Measurements from ENCODE around the gene KMT2C. TPM values are rescaled to one million over a fixed set of nuclear protein-coding genes. Genes with fewer than 3 reads are reported as not detected.

The KMT2C gene
- total and polyA plus RNA-seq, 2 of the 8 experiments (the other 6 are each of a cell fraction or from before 2014, with no cell fraction given) = 9.1 to 40.8 TPM

DNA sequence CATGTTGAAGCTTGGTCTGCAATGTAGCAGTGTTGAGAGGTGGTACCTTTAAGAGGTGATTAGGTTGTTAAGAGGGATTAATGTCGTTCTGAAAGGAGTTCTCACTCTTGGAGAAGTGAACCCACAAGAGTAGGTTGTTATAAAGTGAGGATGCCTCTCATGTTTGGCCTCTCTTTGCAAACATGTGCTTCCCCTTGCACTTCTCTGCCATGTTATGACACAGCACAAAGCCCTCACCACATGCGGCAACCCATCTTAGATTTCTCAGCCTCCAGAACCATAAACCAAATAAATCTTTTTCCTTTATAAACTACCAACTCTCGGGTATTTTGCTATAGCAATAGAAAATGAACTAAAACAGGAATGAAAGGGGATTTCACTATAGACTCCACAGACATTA is 66.3 kb downstream of the KMT2C start:
- H3K23ac ChIP-seq (ENCODE audit: insufficient read length) = no peak overlapping the region
- no peak overlapping the region for H2BK120ac ChIP-seq (replicated peaks; ENCODE audit: low read depth, low read length)
- ChIA-PET POLR2A (ENCODE audit: partially characterized antibody) (no interaction called here), CTCF (ENCODE audit: partially characterized antibody) (interaction anchor here (2.0 kb wide), 1 partner anchor 28 kb away, joined by 5 read pairs; no protein-coding TSS in a partner anchor)
- H4K5ac ChIP-seq (ENCODE audit: insufficient read length, low read depth, low read length) = no peak overlapping the region
- no peaks in the 10 kb centered on the region for H3K27me3 ChIP-seq (replicated peaks in 1 of 4; ENCODE audit: control insufficient read depth in 3 of 4, extremely low read depth in 1 of 4, insufficient read depth in 3 of 4, low read length in 3 of 4)
- no peaks in the 10 kb centered on the region; a peak in 1 of 8 replicates for H3K36me3 ChIP-seq (ENCODE audit: control insufficient read depth in 2 of 4, insufficient read depth in 4 of 4, low read length in 3 of 4)
- H2BK15ac ChIP-seq (ENCODE audit: low read length) = no peak overlapping the region
- H4K8ac ChIP-seq (ENCODE audit: extremely low read depth, insufficient read depth, low read length) = no peak overlapping the region
- no peak overlapping the region for H3K14ac ChIP-seq (ENCODE audit: insufficient read length)
- H2BK5ac ChIP-seq (ENCODE audit: low read depth, low read length) = peak overlapping the region; percentile 47; the same call in 1 of the 2 replicates
- H3K9ac ChIP-seq (replicated peaks in 1 of 4; ENCODE audit: extremely low read depth in 1 of 4, low read depth in 3 of 4, low read length in 3 of 4) = no peak overlapping the region
- no peak overlapping the region for H2BK20ac ChIP-seq (ENCODE audit: low read length)
- WGBS, 2 experiments (ENCODE audit: extremely low coverage in 1 of 2, insufficient coverage in 1 of 2, insufficient read length in 1 of 2, insufficient replicate concordance in 2 of 2, low coverage in 1 of 2, low lambda C conversion rate in 2 of 2, missing lambda C conversion rate in 1 of 2) = 83% methylated on average over 3 of the region's 3 CpGs; no CpG with 5 or more reads in 1 of the 2 experiments
- H2BK12ac ChIP-seq (ENCODE audit: low read depth, low read length) = no peak overlapping the region
- no peak for FAIRE-seq
- no peak overlapping the region; the same call in 1 of the 2 replicates for H3K27ac ChIP-seq (ENCODE audit: low read depth, low read length)
- H3K4me1 ChIP-seq (replicated peaks in 1 of 4; ENCODE audit: control insufficient read depth in 3 of 4, insufficient read depth in 4 of 4, low read length in 3 of 4) = peaks cover 0 to 3% (median under 1%) of the 10 kb centered on the region in 4 experiments; a peak in 2 of 7 replicates
- peaks cover 6% of the 10 kb centered on the region for H3K79me1 ChIP-seq (ENCODE audit: low read depth, low read length)
- no peak overlapping the region for H3K18ac ChIP-seq (ENCODE audit: extremely low read depth, low read length)
- no peak for DNase-seq (ENCODE audit: low read depth in 1 of 2, low spot score in 2 of 2)
- H3K9me3 ChIP-seq (ENCODE audit: insufficient read depth in 2 of 2, low read depth in 1 of 2, low read length in 1 of 2) = no peaks in the 10 kb centered on the region
- no peak overlapping the region for H3K4me2 ChIP-seq (ENCODE audit: insufficient read depth in 1 of 2, low read depth in 2 of 2, low read length in 2 of 2)
- no peak overlapping the region; the same call in 1 of the 2 replicates for H2AK5ac ChIP-seq (ENCODE audit: low read depth, low read length)
- no peaks in the 10 kb centered on the region for H4K20me1 ChIP-seq (replicated peaks in 1 of 2; ENCODE audit: control insufficient read depth in 1 of 2, insufficient read depth in 2 of 2, low read length in 2 of 2)
- no peak overlapping the region for H3K4me3 ChIP-seq (ENCODE audit: extremely low read depth in 1 of 4, insufficient read depth in 2 of 4, low read depth in 3 of 4, low read length in 4 of 4)
- H2AFZ ChIP-seq (ENCODE audit: low read length) = no peak overlapping the region
- no peak overlapping the region for H3K56ac ChIP-seq (replicated peaks; ENCODE audit: insufficient read length, low read depth, low read length)
- no peaks in the 10 kb centered on the region for H3K23me2 ChIP-seq (ENCODE audit: low read depth, low read length)
- peaks cover 11 to 91% of the 10 kb centered on the region in 2 experiments for H3K79me2 ChIP-seq (ENCODE audit: control insufficient read depth in 1 of 2, insufficient read depth in 2 of 2, low read length in 2 of 2)
- H4K91ac ChIP-seq (replicated peaks; ENCODE audit: insufficient read length, low read length) = no peak overlapping the region
- H3K4ac ChIP-seq (replicated peaks; ENCODE audit: insufficient read length, low read depth, low read length) = no peak overlapping the region
- no peak for TF ChIP-seq SIX5 (IDR thresholded peaks at IDR 0.05; ENCODE audit: low read depth, low read length)
- TF ChIP-seq SP2 (IDR thresholded peaks at IDR 0.05; ENCODE audit: low read length) = no peak
- no peak for TF ChIP-seq CHD1 (IDR thresholded peaks at IDR 0.05; ENCODE audit: low read depth, low read length)
- TF ChIP-seq TAF7 (optimal IDR thresholded peaks at IDR 0.05; ENCODE audit: borderline replicate concordance, low read depth, low read length) = no peak
- no peak for TF ChIP-seq POLR2A (IDR thresholded peaks at IDR 0.05; ENCODE audit: control extremely low read depth in 1 of 2, low read depth in 2 of 2, low read length in 2 of 2)
- no peak for TF ChIP-seq USF2 (IDR thresholded peaks at IDR 0.05; ENCODE audit: low read length)
- TF ChIP-seq MAFK (IDR thresholded peaks at IDR 0.05; ENCODE audit: low read depth, low read length) = no peak
- TF ChIP-seq, protein P1, sequence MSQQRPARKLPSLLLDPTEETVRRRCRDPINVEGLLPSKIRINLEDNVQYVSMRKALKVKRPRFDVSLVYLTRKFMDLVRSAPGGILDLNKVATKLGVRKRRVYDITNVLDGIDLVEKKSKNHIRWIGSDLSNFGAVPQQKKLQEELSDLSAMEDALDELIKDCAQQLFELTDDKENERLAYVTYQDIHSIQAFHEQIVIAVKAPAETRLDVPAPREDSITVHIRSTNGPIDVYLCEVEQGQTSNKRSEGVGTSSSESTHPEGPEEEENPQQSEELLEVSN (IDR thresholded peaks at IDR 0.05) = no peak
- no peak for TF ChIP-seq TBP (IDR thresholded peaks at IDR 0.05; ENCODE audit: low read depth, low read length)
- no peak for TF ChIP-seq RBBP5 (IDR thresholded peaks at IDR 0.05; ENCODE audit: borderline replicate concordance, low read depth, low read length)
- no peak for TF ChIP-seq RAD21 (IDR thresholded peaks at IDR 0.05 in 1 of 2, conservative IDR thresholded peaks at IDR 0.05 in 1 of 2; ENCODE audit: low read depth in 2 of 2, low read length in 2 of 2)

All from H1 (cell line).